Measurements from ENCODE around the gene NEXN.

DNA sequence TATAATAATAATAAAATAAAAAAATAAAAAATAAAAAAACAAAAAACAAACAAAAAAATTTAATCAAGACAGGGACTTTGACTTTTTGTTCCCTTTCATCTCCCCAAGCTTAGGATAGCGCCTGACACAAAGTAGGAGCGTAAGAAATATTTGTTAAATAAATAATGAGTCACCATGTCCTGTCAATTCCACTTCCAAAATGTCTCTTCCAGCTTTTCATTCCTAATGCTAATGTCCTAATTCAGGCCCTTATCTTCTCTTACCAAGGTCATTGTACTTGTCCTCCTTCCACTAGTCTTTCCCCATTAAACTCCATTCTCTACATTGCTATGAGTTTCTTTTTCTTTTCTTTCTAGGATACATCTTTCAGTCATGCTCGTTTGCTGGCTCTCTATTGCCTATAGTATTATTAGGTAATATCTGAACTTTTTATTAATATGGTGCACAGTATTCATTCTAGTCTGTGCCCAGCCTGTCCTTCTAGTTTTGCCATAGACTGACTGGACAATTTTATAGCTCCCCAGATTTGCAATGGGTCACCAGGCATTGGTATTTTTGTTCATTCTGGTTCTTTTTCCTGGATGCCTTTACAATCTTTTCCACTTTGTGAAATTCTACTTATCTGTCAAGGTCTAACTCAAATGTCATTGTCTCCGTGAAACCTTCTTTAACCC, 11.4 kb downstream of the NEXN start:
- TF ChIP-seq, protein P1, sequence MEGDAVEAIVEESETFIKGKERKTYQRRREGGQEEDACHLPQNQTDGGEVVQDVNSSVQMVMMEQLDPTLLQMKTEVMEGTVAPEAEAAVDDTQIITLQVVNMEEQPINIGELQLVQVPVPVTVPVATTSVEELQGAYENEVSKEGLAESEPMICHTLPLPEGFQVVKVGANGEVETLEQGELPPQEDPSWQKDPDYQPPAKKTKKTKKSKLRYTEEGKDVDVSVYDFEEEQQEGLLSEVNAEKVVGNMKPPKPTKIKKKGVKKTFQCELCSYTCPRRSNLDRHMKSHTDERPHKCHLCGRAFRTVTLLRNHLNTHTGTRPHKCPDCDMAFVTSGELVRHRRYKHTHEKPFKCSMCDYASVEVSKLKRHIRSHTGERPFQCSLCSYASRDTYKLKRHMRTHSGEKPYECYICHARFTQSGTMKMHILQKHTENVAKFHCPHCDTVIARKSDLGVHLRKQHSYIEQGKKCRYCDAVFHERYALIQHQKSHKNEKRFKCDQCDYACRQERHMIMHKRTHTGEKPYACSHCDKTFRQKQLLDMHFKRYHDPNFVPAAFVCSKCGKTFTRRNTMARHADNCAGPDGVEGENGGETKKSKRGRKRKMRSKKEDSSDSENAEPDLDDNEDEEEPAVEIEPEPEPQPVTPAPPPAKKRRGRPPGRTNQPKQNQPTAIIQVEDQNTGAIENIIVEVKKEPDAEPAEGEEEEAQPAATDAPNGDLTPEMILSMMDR (conservative IDR thresholded peaks at IDR 0.05) = no peak
- no peak for TF ChIP-seq EZH2 (IDR thresholded peaks at IDR 0.05; ENCODE audit: low read depth)

Measured in PC-9 (cell line).